OCI-LY7 (cell line): ENCODE measurements around the gene UVRAG.

Experiments
- EZH2phosphoT487 ChIP-seq: fragments of 200-600 bp; sonication (generic); IDR thresholded peaks from 2 replicates; pipeline ENCODE4 v1.6.1; 2018; ENCODE audit warnings: low read depth, borderline replicate concordance, mild to moderate bottlenecking, mixed run types, antibody characterized with exemption, low read length, moderate library complexity, mixed read lengths
- TF ChIP-seq, protein P1 (sequence below): fragments of 200-600 bp; sonication (generic); conservative IDR thresholded peaks from 2 replicates; pipeline ENCODE4 v1.5.1; 2014; ENCODE audit warnings: mild to moderate bottlenecking, antibody characterized with exemption, low read length, moderate library complexity, mixed read lengths

DNA sequence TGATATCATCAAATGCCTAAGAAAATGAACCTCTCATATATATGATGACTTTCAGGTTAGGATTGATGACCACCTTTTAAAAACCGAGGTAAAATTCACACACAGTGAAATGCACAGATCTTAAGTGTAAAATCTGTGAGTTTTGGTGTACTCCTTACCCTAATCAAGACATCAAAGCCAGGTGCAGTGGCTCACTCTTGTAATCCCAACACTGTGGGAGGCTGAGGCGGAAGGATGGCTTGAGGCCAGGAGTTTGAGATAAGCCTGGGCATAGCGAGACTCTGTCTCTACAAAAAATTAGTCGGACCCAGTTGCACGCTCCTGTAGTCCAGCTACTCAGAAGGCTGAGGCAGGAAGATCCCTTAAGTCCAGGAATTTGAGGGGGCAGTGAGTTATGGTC, 140.4 kb downstream of the UVRAG start:
- TF ChIP-seq, protein P1, sequence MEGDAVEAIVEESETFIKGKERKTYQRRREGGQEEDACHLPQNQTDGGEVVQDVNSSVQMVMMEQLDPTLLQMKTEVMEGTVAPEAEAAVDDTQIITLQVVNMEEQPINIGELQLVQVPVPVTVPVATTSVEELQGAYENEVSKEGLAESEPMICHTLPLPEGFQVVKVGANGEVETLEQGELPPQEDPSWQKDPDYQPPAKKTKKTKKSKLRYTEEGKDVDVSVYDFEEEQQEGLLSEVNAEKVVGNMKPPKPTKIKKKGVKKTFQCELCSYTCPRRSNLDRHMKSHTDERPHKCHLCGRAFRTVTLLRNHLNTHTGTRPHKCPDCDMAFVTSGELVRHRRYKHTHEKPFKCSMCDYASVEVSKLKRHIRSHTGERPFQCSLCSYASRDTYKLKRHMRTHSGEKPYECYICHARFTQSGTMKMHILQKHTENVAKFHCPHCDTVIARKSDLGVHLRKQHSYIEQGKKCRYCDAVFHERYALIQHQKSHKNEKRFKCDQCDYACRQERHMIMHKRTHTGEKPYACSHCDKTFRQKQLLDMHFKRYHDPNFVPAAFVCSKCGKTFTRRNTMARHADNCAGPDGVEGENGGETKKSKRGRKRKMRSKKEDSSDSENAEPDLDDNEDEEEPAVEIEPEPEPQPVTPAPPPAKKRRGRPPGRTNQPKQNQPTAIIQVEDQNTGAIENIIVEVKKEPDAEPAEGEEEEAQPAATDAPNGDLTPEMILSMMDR: no peak
- TF ChIP-seq EZH2phosphoT487: no peak
